SK-N-MC (cell line): ENCODE measurements around the gene LDB1.

ENCODE experiments used
- DNase-seq: peaks from one replicate; pipeline ENCODE4 v3.0.0-alpha.2; 2011; ENCODE audit warnings: low read depth, low spot score
- H3K27ac ChIP-seq: fragments of 200-600 bp; sonication (generic); 2 replicates; pipeline ENCODE4 v1.5.1; 2016; ENCODE audit warnings: mixed run types
- H3K36me3 ChIP-seq: fragments of 200-600 bp; sonication (generic); 2 replicates; pipeline ENCODE4 v1.6.1; 2017; ENCODE audit warnings: antibody characterized with exemption, low read length, mixed read lengths; ENCODE audit not compliant: insufficient read depth
- H3K4me3 ChIP-seq: fragments of 200-600 bp; sonication (generic); 2 replicates; pipeline ENCODE4 v1.5.1; 2016
- H3K9ac ChIP-seq: fragments of 200-600 bp; sonication (generic); 2 replicates; pipeline ENCODE4 v1.8.0; 2017; ENCODE audit warnings: mixed run types, mixed read lengths; ENCODE audit not compliant: insufficient read length
- H3K9me3 ChIP-seq: fragments of 200-600 bp; sonication (generic); 2 replicates; pipeline ENCODE4 v1.6.1; 2017; ENCODE audit warnings: low read depth, mild to moderate bottlenecking, antibody characterized with exemption, low read length, moderate library complexity, mixed read lengths
- EZH2 ChIP-seq: fragments of 200-600 bp; sonication (generic); IDR thresholded peaks from one replicate; pipeline ENCODE4 v1.6.1; 2017; ENCODE audit warnings: antibody characterized with exemption
- FOXP2 ChIP-seq: optimal IDR thresholded peaks from 2 replicates; pipeline ENCODE3; 2011; ENCODE audit warnings: mild to moderate bottlenecking, moderate library complexity; ENCODE audit not compliant: insufficient read depth; ENCODE audit errors: extremely low read length, control extremely low read depth
- POLR2AphosphoS5 ChIP-seq: IDR thresholded peaks from 2 replicates; pipeline ENCODE4 v1.6.1; 2012; ENCODE audit warnings: mild to moderate bottlenecking, low read depth, low read length, borderline replicate concordance

The LDB1 gene

GRCh38 chr10:102140218-102140617 is 20.1 kb upstream of the LDB1 start:
- TF ChIP-seq POLR2AphosphoS5 (no peak), FOXP2 (no peak)
- H3K4me3 ChIP-seq: no peak overlapping the region
- peaks cover 60% of the 10 kb centered on the region for H3K36me3 ChIP-seq

GRCh38 chr10:102139281-102140110 is 19.3 kb upstream of the LDB1 start:
- Histone ChIP-seq H3K4me3 (no peak overlapping the region), H3K27ac (no peak overlapping the region), H3K9me3 (no peaks in the 10 kb centered on the region), H3K36me3 (peaks cover 58% of the 10 kb centered on the region), H3K9ac (no peak overlapping the region)
- no peak for TF ChIP-seq EZH2
- no peak for TF ChIP-seq POLR2AphosphoS5
- TF ChIP-seq FOXP2: no peak
- no peak for DNase-seq

More at GRCh38 chr10:102140218-102140617, 20.1 kb upstream of the LDB1 start:
- no peak overlapping the region for H3K27ac ChIP-seq
- no peak for DNase-seq
- no peak overlapping the region for H3K9ac ChIP-seq
- H3K9me3 ChIP-seq: no peaks in the 10 kb centered on the region

DNA sequence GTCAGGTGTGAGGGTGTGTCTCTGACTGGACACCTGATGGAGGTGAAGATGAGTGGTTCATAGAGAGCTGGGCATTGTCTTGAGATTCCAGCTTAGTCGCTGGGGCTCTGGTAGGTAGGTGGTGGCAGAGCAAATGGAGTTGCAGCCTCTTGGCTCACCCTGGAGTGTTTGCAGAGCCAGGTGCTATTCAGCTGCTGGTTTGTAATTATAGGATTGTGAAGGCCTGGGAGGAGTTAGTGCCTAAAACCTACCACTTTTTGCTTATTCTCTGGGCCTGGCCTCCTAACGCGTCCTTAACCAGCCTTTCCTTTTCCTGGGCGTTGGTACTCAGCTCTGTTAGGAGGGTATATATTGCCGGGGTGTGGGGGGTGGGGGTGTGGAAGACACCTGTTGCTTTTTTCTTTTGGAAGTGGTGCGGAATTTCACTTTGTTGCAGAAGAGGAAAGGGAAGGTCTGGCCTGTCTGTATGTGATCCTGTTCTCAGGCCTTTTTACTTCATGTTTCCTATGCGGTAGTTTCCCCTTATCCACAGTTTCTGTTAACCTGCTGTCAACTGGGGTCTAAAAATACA is 15.9 kb upstream of the LDB1 start:
- TF ChIP-seq EZH2 (no peak), POLR2AphosphoS5 (no peak), FOXP2 (no peak)

DNA sequence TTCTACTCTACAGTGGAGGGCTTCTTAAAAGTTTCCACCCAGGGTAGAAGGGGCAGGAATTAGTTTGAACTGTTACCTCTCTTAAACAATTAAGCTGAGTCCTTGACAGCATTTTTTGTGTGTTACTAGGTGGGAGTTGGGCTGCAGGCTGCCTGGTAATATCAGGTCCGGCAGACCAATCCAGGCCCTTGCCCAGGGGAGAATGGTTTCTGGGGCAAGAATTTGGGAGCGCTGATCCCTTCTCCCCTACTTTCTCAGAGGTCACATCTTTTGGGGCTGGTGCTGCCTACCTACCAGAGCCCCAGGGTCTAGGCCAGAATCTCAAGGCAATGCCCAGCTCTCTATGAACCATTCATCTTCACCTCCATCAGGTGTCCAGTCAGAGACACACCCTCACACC is 14.2 kb upstream of the LDB1 start:
- TF ChIP-seq FOXP2 (no peak), EZH2 (no peak), POLR2AphosphoS5 (no peak)
- Histone ChIP-seq H3K9me3 (no peaks in the 10 kb centered on the region), H3K36me3 (peaks cover 18% of the 10 kb centered on the region), H3K27ac (no peak overlapping the region), H3K9ac (peak overlapping the region; percentile 95), H3K4me3 (peak overlapping the region; percentile 85)
- DNase-seq: no peak

More for the DNA sequence above, 15.9 kb upstream of the LDB1 start:
- H3K9ac ChIP-seq: no peak overlapping the region
- DNase-seq: no peak
- H3K36me3 ChIP-seq: peaks cover 34% of the 10 kb centered on the region
- H3K27ac ChIP-seq: no peak overlapping the region
- no peak overlapping the region for H3K4me3 ChIP-seq
- H3K9me3 ChIP-seq: no peaks in the 10 kb centered on the region

GRCh38 chr10:102133373-102134195 is 13.4 kb upstream of the LDB1 start:
- Histone ChIP-seq H3K36me3 (peaks cover 10% of the 10 kb centered on the region), H3K27ac (peak overlapping the region; percentile 84), H3K9me3 (no peaks in the 10 kb centered on the region), H3K4me3 (peak overlapping the region; percentile 85), H3K9ac (peak overlapping the region; percentile 95)
- DNase-seq: no peak
- no peak for TF ChIP-seq FOXP2
- no peak for TF ChIP-seq EZH2
- TF ChIP-seq POLR2AphosphoS5: no peak

DNA sequence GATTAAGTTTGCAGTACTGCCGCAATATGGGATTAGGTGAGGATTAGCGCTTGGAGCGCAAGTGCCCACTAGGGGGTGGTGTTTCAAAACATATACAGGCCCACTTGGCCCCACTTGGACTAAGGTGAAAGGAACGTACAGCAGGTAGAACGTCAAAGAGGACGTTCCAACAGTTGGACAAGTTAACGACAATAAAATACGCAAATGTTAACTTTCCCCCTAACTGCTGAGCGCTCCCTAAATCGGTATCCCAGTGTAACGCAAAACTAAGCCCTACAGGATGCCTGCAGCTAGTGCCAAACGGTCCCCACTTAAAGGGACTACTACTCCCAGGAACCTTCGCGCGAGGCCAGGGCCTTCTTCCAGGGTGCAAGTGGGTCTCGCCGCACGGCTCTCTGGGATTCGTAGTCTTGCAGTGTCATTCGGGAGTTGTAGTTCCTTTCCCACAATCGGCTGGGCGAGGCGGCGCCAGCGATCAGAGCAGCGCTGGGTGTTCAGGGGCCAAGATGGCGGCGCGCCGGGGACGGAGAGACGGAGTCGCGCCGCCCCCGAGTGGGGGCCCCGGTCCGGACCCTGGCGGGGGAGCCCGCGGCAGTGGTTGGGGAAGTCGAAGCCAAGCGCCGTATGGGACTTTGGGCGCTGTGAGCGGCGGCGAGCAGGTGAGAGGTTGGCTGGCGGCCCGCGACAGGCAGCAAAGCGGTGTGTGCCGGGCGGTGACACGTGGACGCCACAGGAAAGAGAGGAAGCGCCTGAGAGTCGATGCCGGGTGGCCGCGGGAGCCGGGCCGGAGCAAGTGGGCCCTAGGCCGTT is 12.6 kb upstream of the LDB1 start, which contains the start of gene PPRC1:
TSS of gene PPRC1 (plus strand) at position 478 of the 810 bp plus-strand sequence. CDS start at position 507, 29 bp downstream.
- TF ChIP-seq FOXP2: no peak
- TF ChIP-seq EZH2: no peak
- peak; percentile 70 for TF ChIP-seq POLR2AphosphoS5
- H3K4me3 ChIP-seq: peak within 1 kb of the TSS; percentile 85
- peak; percentile 84 for DNase-seq
- H3K9me3 ChIP-seq: no peaks in the 10 kb centered on the region
- H3K9ac ChIP-seq: peak within 1 kb of the TSS; percentile 95
- H3K36me3 ChIP-seq: peaks cover 2% of the 10 kb centered on the region
- H3K27ac ChIP-seq: peak within 1 kb of the TSS; percentile 84

DNA sequence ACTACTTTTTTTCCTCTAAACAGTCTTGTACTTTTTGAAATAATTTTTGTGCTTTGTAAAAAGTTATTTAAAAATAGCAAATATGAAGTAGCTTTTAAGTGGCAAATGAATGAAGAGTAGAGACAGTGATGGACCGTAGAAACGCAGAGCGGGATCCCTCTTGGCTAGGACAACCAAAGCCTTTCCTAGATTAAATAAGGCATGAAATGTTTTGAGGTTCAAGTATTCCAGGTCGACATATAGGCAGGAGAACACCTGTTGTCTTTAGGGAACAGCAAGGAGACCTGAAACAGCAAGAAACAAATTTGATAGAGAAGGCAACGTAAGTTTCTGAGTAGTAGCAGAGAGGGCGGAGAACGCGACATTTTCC is 12.0 kb upstream of the LDB1 start:
- Histone ChIP-seq H3K9ac (peak overlapping the region; percentile 55), H3K27ac (no peak overlapping the region), H3K9me3 (no peaks in the 10 kb centered on the region), H3K36me3 (no peaks in the 10 kb centered on the region), H3K4me3 (peak overlapping the region; percentile 85)
- no peak for DNase-seq
- no peak for TF ChIP-seq EZH2
- TF ChIP-seq POLR2AphosphoS5: no peak
